Right lobe of liver (tissue), 6 donors: ENCODE data around the gene OR51L1. TPM values are rescaled to one million over a fixed set of nuclear protein-coding genes. Genes with fewer than 3 reads are reported as not detected.

Source experiments
- ATAC-seq, 4 donors: fragments of 200-7000 bp; cut with Tn5 transposase; one replicate each; pipeline ENCODE4 v1.9.1; 2020; ENCODE audit warnings: mild to moderate bottlenecking in 4 of 4, moderate library complexity in 4 of 4
- DNase-seq, 3 donors: peaks; one replicate each; pipeline ENCODE4 v3.0.0-alpha.2; 2020
- H3K27ac ChIP-seq, 3 donors: fragments of 200-600 bp; one replicate each; pipeline ENCODE4 v1.8.0; 2022
- H3K27me3 ChIP-seq, 2 donors: fragments of 200-600 bp; one replicate each; pipeline ENCODE4 v1.8.0; 2022
- H3K36me3 ChIP-seq, 4 donors: fragments of 200-600 bp; sonication (generic) in 1 of 4; one replicate each; pipeline versions ENCODE4 v1.5.1 to v1.8.0; 2017 to 2022; ENCODE audit warnings: control low read depth in 1 of 4
- H3K4me1 ChIP-seq, 4 donors: fragments of 200-600 bp; sonication (generic) in 1 of 4; one replicate each; pipeline versions ENCODE4 v1.5.1 to v1.8.0; 2017 to 2022; ENCODE audit warnings: control low read depth in 1 of 4
- H3K4me3 ChIP-seq, 3 donors: fragments of 200-600 bp; one replicate each; pipeline ENCODE4 v1.8.0; 2022
- H3K9me3 ChIP-seq, 4 donors: fragments of 200-600 bp; sonication (generic) in 1 of 4; one replicate each; pipeline versions ENCODE4 v1.5.1 to v1.8.0; 2017 to 2022; ENCODE audit warnings: control low read depth in 1 of 4
- POLR2A ChIP-seq: fragments of 450-650 bp; IDR thresholded peaks from one replicate; pipeline ENCODE4 v1.6.1; 2017; ENCODE audit warnings: antibody characterized with exemption, mild to moderate bottlenecking
- whole genome bisulfite sequencing: methylation state at CpG from one replicate; pipeline ENCODE4 v1.1.6; 2018; ENCODE audit warnings: low coverage, low lambda C conversion rate; ENCODE audit not compliant: insufficient coverage; ENCODE audit errors: missing lambda C conversion rate; 5-methylcytosine and 5-hydroxymethylcytosine counted together
- intact Hi-C, 2 donors: fragments of 100-400 bp; cut with DNase I; formaldehyde crosslinking; loops; one replicate each; pipeline versions ENCODE4 v1.11.2 to v1.14.1; 2022
- total RNA-seq, 6 experiments: library from RNA; depleted of rRNA in 2 of 6; stranded (reverse); fragments of >200 nt in 2 of 6; fragmentation: NEBNext Ultra II Directional in 3 of 6; extraction: Animal tissue kit (Norgen Biotek cat#: 25700) in 3 of 6; gene quantifications; one replicate each; pipeline versions ENCODE4 v1.1.0 to v1.2.4, GENCODE V29; 2016 to 2023
- TF ChIP-seq, protein P1 (sequence below), 4 donors: fragments of 200-600 bp in 3 of 4; fragments of 450-650 bp in 1 of 4; IDR thresholded peaks; one replicate each; pipeline versions ENCODE4 v1.5.1 to v1.8.0; 2016 to 2022; ENCODE audit warnings: antibody characterized with exemption in 4 of 4, mild to moderate bottlenecking in 2 of 4
- donor health status: DM: no; HTN: yes; CAD: no.
- donor health status: DM: no; HTN: no; CAD: no.
- donor health status: DM: no; HTN: no; CAD: no.
- donor health status: DM: no; HTN: yes; CAD: no.
- donor health status: DM: no; HTN: yes; CAD: no.

Gene OR51L1
- total RNA-seq, 6 experiments from 2014 or later: not detected

DNA sequence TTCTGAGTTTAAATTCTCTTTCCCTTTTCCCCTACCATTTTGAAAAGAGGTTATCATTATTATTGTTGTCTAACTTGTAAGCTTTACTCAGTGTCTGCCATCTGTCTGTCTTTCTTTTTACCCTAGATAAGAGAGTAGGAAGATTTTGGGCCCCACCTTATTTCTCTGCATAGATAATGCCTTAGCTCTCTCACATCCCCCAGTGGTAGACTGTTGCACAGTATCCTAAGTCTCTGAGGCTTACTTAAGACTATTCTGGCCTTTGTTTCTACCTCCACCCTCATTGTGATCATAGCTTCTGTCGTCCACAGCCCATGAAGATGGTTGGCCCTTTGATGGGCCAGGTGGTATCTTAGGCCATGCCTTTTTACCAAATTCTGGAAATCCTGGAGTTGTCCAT, 3.6 kb upstream of the OR51L1 start:
- no peak for DNase-seq

DNA sequence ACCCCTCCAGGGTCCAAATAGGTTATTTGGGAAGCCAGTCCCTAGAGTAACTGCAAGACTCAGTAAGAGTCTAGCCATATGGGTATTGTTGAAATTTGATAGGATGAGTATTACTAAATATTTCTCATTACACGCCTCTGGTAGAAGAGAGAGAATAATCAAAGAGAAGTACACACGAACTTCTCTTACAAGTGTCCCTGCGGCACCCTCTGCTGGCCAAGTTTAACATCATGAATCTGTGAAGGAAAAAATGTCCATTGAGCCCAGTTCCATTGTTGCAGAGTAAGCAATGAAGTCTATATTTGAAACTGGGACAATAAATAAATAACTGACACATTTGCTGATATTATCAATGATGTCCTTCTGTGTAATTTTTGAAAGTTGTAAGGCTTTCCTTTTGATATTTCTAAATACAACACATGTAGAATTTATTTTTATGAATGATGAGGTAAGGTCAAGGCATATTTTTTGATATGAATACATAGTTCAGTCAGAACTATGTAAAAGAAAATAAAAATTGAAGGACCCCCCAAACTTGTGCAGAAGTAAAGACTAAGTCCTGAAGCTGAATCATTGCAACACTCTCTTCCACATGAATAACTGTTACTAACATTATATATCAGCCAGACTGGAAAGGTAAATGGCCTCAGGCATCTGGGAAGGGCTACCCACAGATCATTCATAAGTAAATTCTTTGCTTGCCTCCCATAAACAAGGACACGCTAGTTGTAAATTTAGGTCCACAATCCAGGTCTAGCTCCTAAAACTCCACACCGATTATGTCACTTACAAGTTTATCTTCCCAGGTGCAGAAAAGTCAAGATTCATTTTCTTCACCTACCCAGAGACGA, 10.0 kb downstream of the OR51L1 start:
- Histone ChIP-seq H3K9me3 (no peaks in the 10 kb centered on the region), H3K27me3 (no peaks in the 10 kb centered on the region), H3K27ac (no peak overlapping the region), H3K4me1 (no peaks in the 10 kb centered on the region), H3K36me3 (no peaks in the 10 kb centered on the region), H3K4me3 (no peak overlapping the region)
- no peak for TF ChIP-seq POLR2A
- TF ChIP-seq, protein P1, sequence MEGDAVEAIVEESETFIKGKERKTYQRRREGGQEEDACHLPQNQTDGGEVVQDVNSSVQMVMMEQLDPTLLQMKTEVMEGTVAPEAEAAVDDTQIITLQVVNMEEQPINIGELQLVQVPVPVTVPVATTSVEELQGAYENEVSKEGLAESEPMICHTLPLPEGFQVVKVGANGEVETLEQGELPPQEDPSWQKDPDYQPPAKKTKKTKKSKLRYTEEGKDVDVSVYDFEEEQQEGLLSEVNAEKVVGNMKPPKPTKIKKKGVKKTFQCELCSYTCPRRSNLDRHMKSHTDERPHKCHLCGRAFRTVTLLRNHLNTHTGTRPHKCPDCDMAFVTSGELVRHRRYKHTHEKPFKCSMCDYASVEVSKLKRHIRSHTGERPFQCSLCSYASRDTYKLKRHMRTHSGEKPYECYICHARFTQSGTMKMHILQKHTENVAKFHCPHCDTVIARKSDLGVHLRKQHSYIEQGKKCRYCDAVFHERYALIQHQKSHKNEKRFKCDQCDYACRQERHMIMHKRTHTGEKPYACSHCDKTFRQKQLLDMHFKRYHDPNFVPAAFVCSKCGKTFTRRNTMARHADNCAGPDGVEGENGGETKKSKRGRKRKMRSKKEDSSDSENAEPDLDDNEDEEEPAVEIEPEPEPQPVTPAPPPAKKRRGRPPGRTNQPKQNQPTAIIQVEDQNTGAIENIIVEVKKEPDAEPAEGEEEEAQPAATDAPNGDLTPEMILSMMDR (IDR thresholded peaks at IDR 0.05): peak; percentile 58 to 67 (median 60)
- DNase-seq (peak in 2 of 3 donors; percentile 49 to 55), ATAC-seq (peak; percentile 67 to 80 (median 74))
- intact Hi-C loops: loop anchor here in 1 of 2 donors (10.0 kb wide), 1 partner anchor 820 kb away; no protein-coding TSS in a partner anchor
- WGBS: 26% methylated on average over 6 of the region's 6 CpGs

More for the DNA sequence above, 3.6 kb upstream of the OR51L1 start:
- TF ChIP-seq, protein P1 (IDR thresholded peaks at IDR 0.05): no peak
- no peak for TF ChIP-seq POLR2A
- Histone ChIP-seq H3K9me3 (no peaks in the 10 kb centered on the region), H3K36me3 (no peaks in the 10 kb centered on the region), H3K27ac (no peak overlapping the region), H3K27me3 (no peaks in the 10 kb centered on the region), H3K4me1 (no peaks in the 10 kb centered on the region), H3K4me3 (no peak overlapping the region)
- intact Hi-C loops: no loop called here
- 22% methylated on average over 1 of the region's 1 CpG for WGBS
- peak in 1 of 4 donors; percentile 21 for ATAC-seq

DNA sequence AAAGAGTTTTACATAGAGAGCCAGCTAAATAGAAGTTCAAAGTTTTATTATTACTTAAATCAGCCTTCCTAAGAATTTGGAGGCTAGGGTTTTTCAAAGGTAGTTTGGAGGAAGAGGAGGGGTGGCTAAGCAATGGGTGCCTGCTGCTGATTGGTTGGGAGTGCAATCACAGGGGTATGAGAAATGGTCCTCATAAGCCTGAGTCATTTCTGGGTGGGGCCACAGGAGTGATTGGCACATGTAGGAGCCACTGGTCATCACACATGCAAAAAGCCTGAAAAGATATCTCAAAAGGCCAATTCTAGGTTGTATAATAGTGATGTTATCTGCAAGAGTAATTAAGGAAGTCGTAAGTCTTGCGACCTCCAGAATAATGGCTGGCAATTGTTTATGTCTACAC, 12.9 kb downstream of the OR51L1 start:
- intact Hi-C loops: loop anchor here in 1 of 2 donors (10.0 kb wide), 1 partner anchor 823 kb away; no protein-coding TSS in a partner anchor
- H3K36me3 ChIP-seq: no peaks in the 10 kb centered on the region

DNA sequence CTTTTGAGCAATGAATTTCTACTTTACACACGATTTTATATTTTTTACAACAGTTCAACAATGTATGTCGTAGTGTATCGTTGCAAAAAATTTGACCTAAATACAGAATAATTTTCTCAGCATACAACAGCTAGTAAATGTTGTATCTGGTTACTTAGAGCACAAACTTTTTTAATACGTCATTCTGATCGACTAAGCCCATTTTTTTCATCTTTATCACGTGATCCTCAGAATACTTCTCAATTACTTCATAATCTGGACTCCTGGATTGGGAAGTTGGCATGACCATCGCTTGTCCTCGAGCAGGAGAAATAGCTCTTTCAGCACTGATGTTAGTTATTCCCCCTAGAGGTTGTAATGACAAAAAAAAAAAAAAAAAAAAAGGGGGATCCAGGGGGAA, 16.6 kb downstream of the OR51L1 start:
- no peak for ATAC-seq

More for the DNA sequence above, 12.9 kb downstream of the OR51L1 start:
- DNase-seq: no peak
- Histone ChIP-seq H3K9me3 (no peaks in the 10 kb centered on the region), H3K4me3 (no peak overlapping the region), H3K27ac (no peak overlapping the region), H3K4me1 (no peaks in the 10 kb centered on the region), H3K27me3 (no peaks in the 10 kb centered on the region)
- TF ChIP-seq POLR2A: no peak
- TF ChIP-seq, protein P1 (IDR thresholded peaks at IDR 0.05): no peak
- WGBS: 31% methylated on average over 2 of the region's 2 CpGs
- ATAC-seq: no peak

More for the DNA sequence above, 16.6 kb downstream of the OR51L1 start:
- intact Hi-C loops: no loop called here
- Histone ChIP-seq H3K36me3 (no peaks in the 10 kb centered on the region), H3K9me3 (no peaks in the 10 kb centered on the region), H3K27me3 (no peaks in the 10 kb centered on the region), H3K4me1 (no peaks in the 10 kb centered on the region), H3K27ac (no peak overlapping the region), H3K4me3 (no peak overlapping the region)
- no peak for DNase-seq
- WGBS: 47% methylated on average over 8 of the region's 8 CpGs
- TF ChIP-seq, protein P1 (IDR thresholded peaks at IDR 0.05): no peak
- no peak for TF ChIP-seq POLR2A
